NCI-H2227 treated with DMSO at 0.1 percent for 48 hours (cell line): ENCODE data around the gene TRIM39.

ENCODE experiments used
- DNase-seq: peaks from one replicate; lab custom pipeline; 2025; lab: John Stamatoyannopoulos, UW

TRIM39 gene

GRCh38 chr6:30327232-30327746 lies 562 bp downstream of the TRIM39 start:
- peak; percentile 62 for DNase-seq

- no peak for DNase-seq
Measured at GRCh38 chr6:30328397-30328796, 1.7 kb downstream of the TRIM39 start.

DNA sequence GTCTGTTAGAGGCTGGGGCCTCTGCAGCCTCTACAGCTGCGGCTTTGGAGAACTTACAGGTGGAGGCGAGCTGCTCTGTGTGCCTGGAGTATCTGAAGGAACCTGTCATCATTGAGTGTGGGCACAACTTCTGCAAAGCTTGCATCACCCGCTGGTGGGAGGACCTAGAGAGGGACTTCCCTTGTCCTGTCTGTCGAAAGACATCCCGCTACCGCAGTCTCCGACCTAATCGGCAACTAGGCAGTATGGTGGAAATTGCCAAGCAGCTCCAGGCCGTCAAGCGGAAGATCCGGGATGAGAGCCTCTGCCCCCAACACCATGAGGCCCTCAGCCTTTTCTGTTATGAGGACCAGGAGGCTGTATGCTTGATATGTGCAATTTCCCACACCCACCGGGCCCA lies 2.6 kb downstream of the TRIM39 start:
- DNase-seq = no peak

- DNase-seq = no peak
Measured at GRCh38 chr6:30331981-30332380, 5.3 kb downstream of the TRIM39 start.

- DNase-seq = no peak
Measured at GRCh38 chr6:30334075-30334783, 7.5 kb downstream of the TRIM39 start.

DNA sequence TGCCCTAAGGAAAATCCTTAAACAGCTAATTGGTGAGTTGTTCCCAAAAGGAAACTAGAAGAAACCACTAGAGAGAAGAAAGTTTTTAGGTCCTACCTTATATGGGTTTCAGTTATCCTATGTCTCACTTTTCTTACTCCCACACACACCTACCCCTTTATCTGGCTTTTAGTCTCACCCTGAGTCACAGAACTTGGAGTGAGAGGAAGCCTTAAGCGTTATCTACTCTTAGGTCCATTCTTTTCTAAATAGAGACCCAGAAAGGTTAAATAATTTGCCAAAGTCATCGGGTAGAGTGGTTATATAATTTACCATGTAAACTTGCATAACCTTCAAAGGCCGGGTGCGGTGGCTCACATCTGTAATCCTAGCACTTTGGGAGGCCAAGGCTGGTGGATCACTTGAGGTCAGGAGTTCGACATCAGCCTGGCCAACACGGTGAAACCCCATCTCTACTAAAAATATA lies 13.9 kb downstream of the TRIM39 start:
- DNase-seq = no peak

DNA sequence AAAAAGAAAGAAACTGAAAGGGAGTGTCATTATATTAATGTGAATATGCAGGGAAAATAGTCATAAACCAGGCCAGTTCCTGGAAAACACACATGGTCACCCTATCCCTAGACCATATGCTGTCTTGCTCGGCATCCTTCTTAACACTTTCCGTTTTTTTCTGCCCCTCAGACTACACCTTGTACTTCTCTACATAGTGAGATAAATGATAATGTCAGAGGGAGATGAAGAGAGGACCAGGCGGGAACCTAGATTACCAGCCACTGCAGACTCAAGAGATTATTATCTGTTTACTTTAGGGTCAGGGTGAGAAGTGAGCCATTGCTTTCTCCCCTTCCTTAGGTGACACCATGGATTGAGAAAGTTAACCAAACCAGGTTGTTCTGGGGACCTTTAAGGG lies 14.5 kb downstream of the TRIM39 start:
- DNase-seq = no peak

GRCh38 chr6:30341728-30342127 lies 15.0 kb downstream of the TRIM39 start:
- DNase-seq = no peak

DNA sequence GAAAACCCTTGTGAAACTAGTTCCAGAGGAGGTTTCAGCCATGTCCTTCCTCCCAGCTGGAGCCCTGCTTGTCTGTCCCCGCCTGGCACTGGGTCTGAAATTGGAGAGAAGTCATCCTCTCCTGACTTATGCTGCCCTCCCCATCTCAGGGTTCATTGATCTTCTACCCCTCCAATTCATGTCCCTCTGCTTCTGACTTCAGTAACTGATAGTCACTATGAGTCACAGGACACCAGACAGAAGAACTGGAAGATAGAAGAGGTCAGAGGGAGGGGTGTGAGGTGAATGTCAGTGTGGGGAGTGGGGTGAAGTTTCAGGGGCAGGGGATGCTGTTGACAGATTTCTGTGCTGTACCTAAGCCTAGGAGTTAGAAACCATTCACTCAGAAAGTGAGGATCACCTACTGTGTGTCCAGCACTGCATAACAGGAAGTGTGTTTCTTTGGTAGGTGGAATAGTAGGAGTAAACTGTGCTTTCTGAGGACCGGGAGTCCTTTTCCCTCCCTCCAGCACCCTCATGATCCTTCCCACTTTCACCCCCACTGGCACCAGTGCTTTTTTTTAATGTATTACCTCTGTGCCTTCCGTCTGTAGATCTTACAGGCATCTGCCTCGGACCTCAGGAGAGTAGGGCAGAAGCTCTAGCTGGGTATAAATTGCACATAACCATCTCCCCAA lies 17.6 kb downstream of the TRIM39 start:
- DNase-seq = no peak

DNA sequence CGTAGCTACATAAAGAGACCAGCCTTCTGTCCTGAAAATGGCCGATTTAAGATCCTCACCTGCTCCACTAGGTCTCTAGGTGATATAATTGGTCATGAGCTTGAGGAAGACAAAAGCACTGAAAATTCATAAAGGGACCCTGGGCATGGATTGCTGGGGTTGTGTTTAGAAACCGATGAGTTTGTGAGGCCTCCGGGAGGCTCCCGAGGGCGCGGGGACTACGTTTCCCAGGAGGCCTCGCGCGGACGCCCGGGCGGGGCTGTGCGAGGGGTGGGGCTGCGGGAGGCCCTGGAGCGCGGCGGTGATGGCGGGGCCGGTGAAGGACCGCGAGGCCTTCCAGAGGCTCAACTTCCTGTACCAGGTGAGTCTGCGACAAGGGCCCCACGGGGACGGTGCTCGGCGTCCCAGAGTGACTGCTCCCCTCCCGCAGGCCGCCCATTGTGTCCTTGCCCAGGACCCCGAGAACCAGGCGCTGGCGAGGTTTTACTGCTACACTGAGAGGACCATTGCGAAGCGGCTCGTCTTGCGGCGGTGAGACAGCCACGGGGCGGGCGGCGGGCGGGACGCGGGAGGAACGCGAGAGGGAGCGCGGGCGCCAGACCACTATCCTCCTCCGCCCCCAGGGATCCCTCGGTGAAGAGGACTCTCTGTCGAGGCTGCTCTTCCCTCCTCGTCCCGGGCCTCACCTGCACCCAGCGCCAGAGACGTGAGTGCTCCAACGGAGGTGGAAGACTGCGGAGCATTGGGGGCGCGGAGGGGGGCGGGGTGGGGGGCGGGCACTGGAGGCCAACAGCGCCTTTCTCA lies 18.3 kb downstream of the TRIM39 start, which contains the start of gene RPP21:
RPP21 (plus strand) TSS at position 289 of the 804 bp plus-strand sequence; CDS start at position 305, 16 bp downstream.
- DNase-seq = peak; percentile 90

DNA sequence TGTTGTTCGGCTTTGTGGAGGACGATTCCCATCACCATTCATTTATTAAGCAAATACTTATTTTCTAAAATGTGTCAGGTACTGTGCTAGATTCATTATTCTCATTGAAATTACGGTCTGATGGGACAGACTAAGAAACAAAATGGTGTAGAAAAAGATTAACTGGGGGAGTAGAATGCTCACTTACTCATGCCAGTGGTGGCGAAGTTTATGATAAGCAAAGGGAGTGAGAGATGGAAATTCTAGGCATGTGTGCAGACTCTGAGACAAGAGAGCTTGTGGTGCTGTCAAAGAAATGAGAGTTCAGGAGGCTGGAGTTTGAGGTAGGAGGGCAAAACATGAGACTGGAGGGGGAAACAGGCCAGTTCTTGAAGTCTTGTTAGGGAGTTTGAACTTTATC lies 19.1 kb downstream of the TRIM39 start:
- DNase-seq = no peak

GRCh38 chr6:30348957-30349356 lies 22.2 kb downstream of the TRIM39 start:
- DNase-seq = no peak

DNA sequence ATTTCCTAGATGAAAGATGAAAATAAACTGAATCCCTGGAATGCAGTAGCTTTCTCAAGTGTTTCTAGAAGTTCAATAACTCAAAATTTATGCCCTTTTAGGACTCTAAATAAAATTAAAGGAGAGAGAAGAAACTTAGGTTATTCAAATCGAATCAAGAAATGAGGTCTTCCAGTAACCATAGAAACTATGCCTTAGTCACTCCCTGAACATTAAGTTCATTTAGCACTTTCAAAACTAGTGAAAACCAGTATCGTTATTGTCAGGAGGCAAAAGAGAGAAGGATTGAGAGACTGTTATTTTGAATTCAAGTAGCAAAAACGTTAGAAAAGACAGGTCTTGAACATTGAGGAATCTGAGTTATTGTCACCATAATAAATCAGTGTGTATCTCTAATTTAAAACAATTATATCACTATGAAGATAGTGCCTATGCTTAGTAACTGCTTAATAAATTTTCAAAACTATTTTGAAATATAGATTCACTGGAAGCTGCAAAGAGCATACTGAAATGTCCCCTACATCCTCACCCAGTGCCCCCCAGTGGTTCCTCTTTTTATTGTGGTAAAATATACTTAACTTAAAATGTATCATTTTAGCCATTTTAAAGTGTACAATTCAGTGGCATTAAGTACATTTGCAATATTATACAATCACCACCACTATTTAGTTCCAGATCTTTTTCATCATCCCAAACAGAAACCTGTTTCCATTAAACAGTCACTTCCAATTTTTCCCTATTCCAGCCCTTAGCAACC lies 22.9 kb downstream of the TRIM39 start:
- DNase-seq = no peak

DNA sequence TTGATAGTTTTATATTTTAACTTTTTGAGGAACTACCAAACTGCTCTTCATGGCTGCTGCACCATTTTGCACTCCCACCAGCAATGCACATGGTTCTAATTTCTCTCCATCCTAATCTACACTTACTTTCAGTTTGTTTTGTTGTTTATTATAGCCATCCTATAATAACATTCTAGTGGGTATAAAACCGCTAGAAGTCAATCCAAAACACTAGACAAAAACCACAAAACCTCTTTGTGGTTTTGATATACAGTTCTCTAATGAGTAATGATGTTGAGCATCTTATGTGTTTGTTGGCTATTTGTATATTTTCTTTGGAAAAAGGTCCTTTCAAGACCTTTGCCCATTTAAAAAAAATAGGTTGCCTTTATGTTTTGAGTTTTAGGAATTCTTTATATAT lies 23.8 kb downstream of the TRIM39 start:
- no peak for DNase-seq

GRCh38 chr6:30352550-30352949 lies 25.8 kb downstream of the TRIM39 start:
- no peak for DNase-seq

GRCh38 chr6:30355281-30355680 lies 28.6 kb downstream of the TRIM39 start:
- no peak for DNase-seq

GRCh38 chr6:30356536-30356935 lies 29.8 kb downstream of the TRIM39 start:
- DNase-seq = no peak

GRCh38 chr6:30357678-30358540 lies 31.2 kb downstream of the TRIM39 start:
- peak; percentile 75 for DNase-seq

DNA sequence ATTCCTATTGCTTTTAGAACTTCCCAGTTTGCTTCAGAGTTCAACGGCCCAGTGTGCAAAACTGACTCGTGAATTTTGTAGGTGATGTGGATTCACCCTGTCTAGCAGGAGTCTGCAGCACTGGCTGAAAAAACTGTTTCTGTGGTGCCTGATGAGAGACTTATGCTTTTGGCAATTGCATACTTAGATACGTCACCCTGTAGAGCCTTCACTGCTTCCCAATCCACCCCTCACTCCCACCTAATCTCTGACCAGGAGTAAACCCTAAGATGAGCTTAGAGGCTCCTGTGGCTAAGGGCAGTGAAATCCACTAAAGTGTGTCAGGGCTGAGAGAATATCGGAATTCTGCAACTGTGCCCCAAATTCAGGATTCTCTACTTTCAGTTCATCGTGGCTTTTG lies 32.5 kb downstream of the TRIM39 start:
- DNase-seq = no peak

- DNase-seq = no peak
Measured at GRCh38 chr6:30360139-30360538, 33.4 kb downstream of the TRIM39 start.

DNA sequence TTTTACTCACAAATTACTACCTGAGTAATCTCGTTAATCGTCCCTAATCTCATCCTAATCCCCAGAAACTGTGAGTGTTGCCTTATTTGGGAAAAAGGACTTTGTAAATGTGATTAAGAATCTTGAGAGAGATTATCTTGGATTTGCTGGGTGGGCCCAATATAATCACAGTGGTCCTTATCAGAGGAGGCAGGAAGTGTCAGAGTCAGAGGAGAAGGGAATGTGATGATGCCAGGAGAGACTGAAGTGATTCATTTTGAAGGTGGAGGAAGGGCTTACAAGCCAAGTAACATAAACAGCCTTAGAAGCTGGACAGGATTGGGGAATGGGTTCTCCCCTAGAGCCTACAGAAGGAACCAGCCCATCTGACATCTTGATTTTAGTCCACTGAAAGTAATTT lies 34.9 kb downstream of the TRIM39 start:
- DNase-seq = no peak
